HepG2 (cell line): ENCODE data around the gene AFTPH. TPM values are rescaled to one million over a fixed set of nuclear protein-coding genes. Genes with fewer than 3 reads are reported as not detected.

Experiments
- ATAC-seq: fragments of 200-7000 bp; cut with Tn5 transposase; 3 replicates; pipeline ENCODE4 v1.9.1; 2020; ENCODE audit warnings: mild to moderate bottlenecking, moderate library complexity
- BruUV-seq: library from RNA; stranded (reverse); fragments of 400-500 nt; replicated peaks from 2 replicates; lab custom pipeline; 2021; lab: Mats Ljungman, UMichigan
- CTCF ChIA-PET: fragments of 300-600 bp; formaldehyde crosslinking; extraction: SDS; loops from one replicate; lab custom pipeline; 2021; ENCODE audit warnings: low total read pairs, inconsistent platforms, low intra/inter-chr PET ratio; lab: Yijun Ruan, JAX
- POLR2A ChIA-PET: fragments of 350-600 bp; sonication (Branson Sonifier 250); formaldehyde crosslinking; loops from one replicate; lab custom pipeline; 2020; ENCODE audit warnings: antibody characterized with exemption, inconsistent platforms; lab: Yijun Ruan, JAX
- DNase-seq: peaks from one replicate; pipeline ENCODE4 v3.0.0-alpha.2; 2015; ENCODE audit warnings: low spot score
- FAIRE-seq: peaks from 3 replicates; lab custom pipeline; 2011; peaks lifted over from hg19 to GRCh38; lab: Jason Lieb, UNC
- H2AFZ ChIP-seq: one replicate; pipeline ENCODE4 v1.6.1; 2011; ENCODE audit warnings: low read length, inconsistent platforms
- H3K27ac ChIP-seq: fragments of 300-600 bp; 3 replicates; pipeline ENCODE4 v1.8.0; 2011; ENCODE audit warnings: mixed run types, mild to moderate bottlenecking, mixed read lengths, low read length, inconsistent platforms; ENCODE audit not compliant: insufficient read depth; ENCODE audit errors: extremely low read length
- H3K27me3 ChIP-seq, 2 experiments: fragments of 200-600 bp in 1 of 2; 2 replicates in 1 of 2; 3 replicates in 1 of 2; pipeline versions ENCODE4 v1.6.0 to v1.8.0; 2011; ENCODE audit warnings: low read length in 2 of 2, mild to moderate bottlenecking in 2 of 2, moderate library complexity in 2 of 2, inconsistent platforms in 1 of 2; ENCODE audit not compliant: insufficient read depth in 2 of 2, control insufficient read depth in 1 of 2
- H3K36me3 ChIP-seq, 2 experiments: fragments of 200-600 bp in 1 of 2; replicated peaks in 1 of 2; 2 replicates in 1 of 2; 3 replicates in 1 of 2; pipeline versions ENCODE4 v1.5.1 to v1.8.0; 2011; ENCODE audit warnings: low read length in 2 of 2, inconsistent platforms in 1 of 2; ENCODE audit not compliant: insufficient read depth in 2 of 2, control insufficient read depth in 1 of 2
- H3K4me1 ChIP-seq: 2 replicates; pipeline ENCODE4 v1.5.1; 2012; ENCODE audit warnings: low read length, inconsistent platforms; ENCODE audit not compliant: insufficient read depth
- H3K4me2 ChIP-seq: 2 replicates; pipeline ENCODE4 v1.6.0; 2011; ENCODE audit warnings: low read depth, low read length, inconsistent platforms
- H3K4me3 ChIP-seq, 3 experiments: fragments of 200-600 bp in 1 of 3; sonication (generic), shearing (Covaris generic) in 1 of 3; replicated peaks in 1 of 3; 2 replicates each; pipeline ENCODE4 v1.5.1; 2011 to 2016; ENCODE audit warnings: low read length in 3 of 3, inconsistent platforms in 2 of 3, low read depth in 2 of 3, mild to moderate bottlenecking in 2 of 3, control low read depth in 1 of 3, mixed read lengths in 1 of 3; ENCODE audit not compliant: insufficient read depth in 1 of 3
- H3K79me2 ChIP-seq: one replicate; pipeline ENCODE4 v1.6.1; 2011; ENCODE audit warnings: low read length, inconsistent platforms; ENCODE audit not compliant: insufficient read depth
- H3K9ac ChIP-seq: 2 replicates; pipeline ENCODE4 v1.6.0; 2011; ENCODE audit warnings: mild to moderate bottlenecking, low read depth, low read length, inconsistent platforms; ENCODE audit not compliant: insufficient read depth
- H3K9me3 ChIP-seq: 2 replicates; pipeline ENCODE4 v1.5.1; 2012; ENCODE audit warnings: mild to moderate bottlenecking, low read length
- H4K20me1 ChIP-seq: 2 replicates; pipeline ENCODE4 v1.6.0; 2011; ENCODE audit warnings: inconsistent platforms, mild to moderate bottlenecking, low read length, moderate library complexity; ENCODE audit not compliant: insufficient read depth
- BCL3 ChIP-seq: sonication (generic); formaldehyde crosslinking; IDR thresholded peaks from 2 replicates; pipeline ENCODE4 v1.5.1; 2020; ENCODE audit warnings: mild to moderate bottlenecking, missing genetic modification reagents, moderate library complexity
- HNRNPLL ChIP-seq: fragments of 200-400 bp; formaldehyde crosslinking; IDR thresholded peaks from 2 replicates; pipeline ENCODE4 v1.6.1; 2017; ENCODE audit warnings: mild to moderate bottlenecking, low read depth, low read length; ENCODE audit not compliant: poor library complexity, severe bottlenecking
- JDP2 ChIP-seq: sonication (generic); formaldehyde crosslinking; IDR thresholded peaks from 2 replicates; pipeline ENCODE4 v1.8.1; 2022; ENCODE audit warnings: missing genetic modification reagents, borderline replicate concordance
- KAT7 ChIP-seq: IDR thresholded peaks from 2 replicates; pipeline ENCODE4 v1.6.1; 2018; ENCODE audit warnings: borderline replicate concordance, missing compliant biosample characterization
- MXD4 ChIP-seq: IDR thresholded peaks from 2 replicates; pipeline ENCODE4 v1.6.1; 2016; ENCODE audit warnings: mild to moderate bottlenecking, missing biosample characterization, missing genetic modification reagents
- NR1H2 ChIP-seq: sonication (generic); formaldehyde crosslinking; IDR thresholded peaks from 2 replicates; pipeline ENCODE4 v1.8.1; 2022; ENCODE audit warnings: low read depth, missing genetic modification reagents, borderline replicate concordance
- SIX1 ChIP-seq: sonication (generic); formaldehyde crosslinking; IDR thresholded peaks from 2 replicates; pipeline ENCODE4 v1.4.0; 2020; ENCODE audit warnings: missing genetic modification reagents, borderline replicate concordance
- ZBTB7A ChIP-seq: sonication (generic); formaldehyde crosslinking; IDR thresholded peaks from 2 replicates; pipeline ENCODE4 v1.8.0; 2022; ENCODE audit warnings: mild to moderate bottlenecking, missing genetic modification reagents
- ZFP82 ChIP-seq: sonication (generic); formaldehyde crosslinking; IDR thresholded peaks from 2 replicates; pipeline ENCODE4 v1.5.1; 2020; ENCODE audit warnings: mild to moderate bottlenecking, missing genetic modification reagents, borderline replicate concordance
- ZNF3 ChIP-seq: IDR thresholded peaks from 2 replicates; pipeline ENCODE4 v1.7.0; 2017; ENCODE audit warnings: inconsistent platforms
- ZNF512B ChIP-seq: sonication (generic); formaldehyde crosslinking; IDR thresholded peaks from 2 replicates; pipeline ENCODE4 v1.5.1; 2020; ENCODE audit warnings: missing genetic modification reagents, mild to moderate bottlenecking, borderline replicate concordance
- ZNF770 ChIP-seq: sonication (generic); formaldehyde crosslinking; IDR thresholded peaks from 2 replicates; pipeline ENCODE4 v1.5.0; 2020; ENCODE audit warnings: mild to moderate bottlenecking, missing genetic modification reagents
- WGBS: methylation state at CpG from one replicate; pipeline ENCODE4 v1.1.6; 2017; ENCODE audit warnings: low lambda C conversion rate; 5-methylcytosine and 5-hydroxymethylcytosine counted together
- in situ Hi-C: cut with HindIII; loops from 2 replicates; pipeline ENCODE4 v1.10.0; 2017; ENCODE audit warnings: low pct_unique_long_range_greater_than_20kb; ENCODE audit not compliant: extremely low pct_ligation_motif_present
- intact Hi-C: fragments of 100-400 bp; cut with micrococcal nuclease; formaldehyde crosslinking; loops from one replicate; pipeline ENCODE4 v1.10.0; 2022; ENCODE audit not compliant: unreplicated experiment
- polyA plus RNA-seq, 8 experiments: library from polyadenylated mRNA; depleted of rRNA in 3 of 8; stranded (reverse) in 7 of 8; unstranded in 1 of 8; fragments of >200 nt; fragmentation: Illumina TruSeq in 4 of 8; extraction: Trizol in 4 of 8; gene quantifications; 2 replicates each; pipeline versions ENCODE4 v1.2.1 to v1.2.3, GENCODE V29; 2011 to 2016; ENCODE audit warnings: low read depth in 4 of 8, missing spikeins in 1 of 8, mixed read lengths in 1 of 8; ENCODE audit not compliant: insufficient read depth in 1 of 8
- total RNA-seq, 5 experiments: library from RNA; depleted of rRNA; stranded (reverse); fragments of >200 nt; fragmentation: Illumina TruSeq; extraction: Trizol; gene quantifications; 2 replicates each; pipeline ENCODE4 v1.2.3, GENCODE V29; 2016; ENCODE audit warnings: low read depth in 1 of 5

The AFTPH gene
- total and polyA plus RNA-seq, 2 of the 13 experiments (the other 11 are each of a cell fraction or from before 2014, with no cell fraction given) = 27.5 to 36.8 TPM

- POLR2A ChIA-PET = no interaction called here
- Histone ChIP-seq H3K36me3 (peaks cover 33 to 64% of the 10 kb centered on the region in 2 experiments), H3K9ac (no peak overlapping the region), H3K9me3 (no peaks in the 10 kb centered on the region), H4K20me1 (peaks cover 96% of the 10 kb centered on the region), H3K4me1 (peaks cover 55% of the 10 kb centered on the region), H3K4me2 (no peak overlapping the region), H3K27me3 (no peaks in the 10 kb centered on the region), H3K79me2 (peaks cover 85% of the 10 kb centered on the region), H3K27ac (no peak overlapping the region), H3K4me3 (no peak overlapping the region), H2AFZ (no peak overlapping the region)
- in situ Hi-C loops (loop anchor here (10.0 kb wide), 1 partner anchor 303 kb away; no protein-coding TSS in a partner anchor), intact Hi-C loops (no loop called here)
- BruUV-seq = no TSS peak
- FAIRE-seq = no peak
- 98% methylated on average over 5 of the region's 5 CpGs for WGBS
- TF ChIP-seq NR1H2 = no peak
- TF ChIP-seq ZNF3 (CRISPR knock-in tag) = no peak
- no peak for TF ChIP-seq SIX1 (CRISPR knock-in tag)
- no peak for TF ChIP-seq MXD4
- no peak for TF ChIP-seq ZFP82 (CRISPR knock-in tag)
- no peak for TF ChIP-seq HNRNPLL
- no peak for TF ChIP-seq ZNF512B (CRISPR knock-in tag)
- no peak for TF ChIP-seq ZBTB7A (CRISPR knock-in tag)
- no peak for TF ChIP-seq BCL3 (CRISPR knock-in tag)
- TF ChIP-seq JDP2 (CRISPR knock-in tag) = no peak
- TF ChIP-seq ZNF770 (CRISPR knock-in tag) = no peak
- TF ChIP-seq KAT7 = no peak
- ATAC-seq = no peak
- DNase-seq = no peak
- CTCF ChIA-PET = no interaction called here
These were observed 113.8 kb downstream of the AFTPH start for GRCh38 chr2:64637931-64638330.
